HTR-8/SVneo (cell line): Measurements from ENCODE around the gene CD36.
"Not testable (repeated sequence)": the region's sequence is repeated elsewhere in the genome, so short reads cannot be mapped to it uniquely, and the experiment has no call there.

Experiments
- DNase-seq: peaks from one replicate; pipeline ENCODE4 v3.0.0; 2011; ENCODE audit warnings: low spot score, mixed read lengths; ENCODE audit not compliant: insufficient read length
- FAIRE-seq: peaks from 2 replicates; lab custom pipeline; 2011; peaks lifted over from hg19 to GRCh38; lab: Jason Lieb, UNC

CD36 gene

GRCh38 chr7:80648031-80648600 is 9.7 kb downstream of the CD36 start:
- DNase-seq (no peak), FAIRE-seq (no peak)

- FAIRE-seq (no peak), DNase-seq (no peak)
These were observed 10.6 kb downstream of the CD36 start for GRCh38 chr7:80649011-80649410.

GRCh38 chr7:80650030-80650429 is 11.6 kb downstream of the CD36 start:
- DNase-seq (no peak), FAIRE-seq (no peak)

GRCh38 chr7:80651471-80651870 is 13.0 kb downstream of the CD36 start:
- DNase-seq, result no peak
- FAIRE-seq, result no peak

- FAIRE-seq, result no peak
- no peak for DNase-seq
These were observed 14.8 kb downstream of the CD36 start for GRCh38 chr7:80653244-80653643.

- no peak for FAIRE-seq
- DNase-seq, result no peak
These were observed 16.5 kb downstream of the CD36 start for GRCh38 chr7:80654887-80655340.

- FAIRE-seq, result no peak
These were observed 17.6 kb downstream of the CD36 start for GRCh38 chr7:80656029-80656428.

GRCh38 chr7:80659120-80660055 is 20.9 kb downstream of the CD36 start:
- FAIRE-seq (no peak), DNase-seq (peak; percentile 5)

More at GRCh38 chr7:80656029-80656428, 17.6 kb downstream of the CD36 start:
- DNase-seq, result no peak

GRCh38 chr7:80660939-80661338 is 22.5 kb downstream of the CD36 start:
- DNase-seq (no peak), FAIRE-seq (no peak)

GRCh38 chr7:80661729-80662128 is 23.3 kb downstream of the CD36 start:
- no peak for FAIRE-seq

GRCh38 chr7:80662252-80662651 is 23.8 kb downstream of the CD36 start:
- FAIRE-seq, result no peak
- no peak for DNase-seq

More at GRCh38 chr7:80661729-80662128, 23.3 kb downstream of the CD36 start:
- no peak for DNase-seq

GRCh38 chr7:80665526-80665925 is 27.1 kb downstream of the CD36 start:
- DNase-seq (no peak), FAIRE-seq (no peak)

- FAIRE-seq (no peak), DNase-seq (no peak)
These were observed 27.9 kb downstream of the CD36 start for GRCh38 chr7:80666376-80666775.

- not testable (repeated sequence) for FAIRE-seq, DNase-seq
These were observed 30.9 kb downstream of the CD36 start for GRCh38 chr7:80669367-80669766.

- FAIRE-seq, result no peak
- no peak for DNase-seq
These were observed 33.3 kb downstream of the CD36 start for GRCh38 chr7:80671744-80672143.

- no peak for FAIRE-seq
- no peak for DNase-seq
These were observed 36.6 kb downstream of the CD36 start for GRCh38 chr7:80675090-80675489.

GRCh38 chr7:80676404-80676803 is 38.0 kb downstream of the CD36 start:
- FAIRE-seq (no peak), DNase-seq (no peak)

- DNase-seq (no peak), FAIRE-seq (no peak)
These were observed 39.2 kb downstream of the CD36 start for GRCh38 chr7:80677629-80678028.

- FAIRE-seq, result no peak
- no peak for DNase-seq
These were observed 40.3 kb downstream of the CD36 start for GRCh38 chr7:80678707-80679106.

- DNase-seq, result no peak
- FAIRE-seq, result no peak
These were observed 41.8 kb downstream of the CD36 start for GRCh38 chr7:80679921-80680907.
